ENCODE results near the gene MCF2L2. TPM values are rescaled to one million over a fixed set of nuclear protein-coding genes. Genes with fewer than 3 reads are reported as not detected.

The MCF2L2 gene
- total RNA-seq, 1 donor from 2014 or later: 0.62 TPM

GRCh38 chr3:183254487-183255347 is 173.7 kb downstream of the MCF2L2 start:
- Histone ChIP-seq H3K4me3 (peak overlapping the region; percentile 80), H3K4me1 (peaks cover 37% of the 10 kb centered on the region), H3K36me3 (no peaks in the 10 kb centered on the region), H3K27me3 (ENCODE audit: low read depth) (no peaks in the 10 kb centered on the region), H3K27ac (peak overlapping the region; percentile 95), H3K9me3 (no peaks in the 10 kb centered on the region)
- DNase-seq (peak; percentile 60), ATAC-seq (peak; percentile 9 to 22)
- intact Hi-C loops (cut with DNase I): no loop called here
- no peak for TF ChIP-seq CTCF (IDR thresholded peaks at IDR 0.05)

GRCh38 chr3:183253528-183254486 is 174.6 kb downstream of the MCF2L2 start:
- Histone ChIP-seq H3K4me1 (peaks cover 28% of the 10 kb centered on the region), H3K9me3 (no peaks in the 10 kb centered on the region), H3K27me3 (ENCODE audit: low read depth) (no peaks in the 10 kb centered on the region), H3K36me3 (no peaks in the 10 kb centered on the region), H3K4me3 (peak overlapping the region; percentile 80), H3K27ac (peak overlapping the region; percentile 95)
- intact Hi-C loops (cut with DNase I): no loop called here
- ATAC-seq (peak; percentile 84 to 85), DNase-seq (peak; percentile 88)
- TF ChIP-seq CTCF (IDR thresholded peaks at IDR 0.05): no peak

- Histone ChIP-seq H3K4me1 (peaks cover 22% of the 10 kb centered on the region), H3K27ac (peak within 1 kb of the TSS; percentile 95), H3K36me3 (no peaks in the 10 kb centered on the region), H3K27me3 (ENCODE audit: low read depth) (no peaks in the 10 kb centered on the region), H3K9me3 (no peaks in the 10 kb centered on the region), H3K4me3 (peak within 1 kb of the TSS; percentile 80)
- no peak for TF ChIP-seq CTCF (IDR thresholded peaks at IDR 0.05)
- peak; percentile 88 to 90 for ATAC-seq
- peak; percentile 90 for DNase-seq
- intact Hi-C loops (cut with DNase I): no loop called here
Observed at GRCh38 chr3:183252973-183253527, 175.4 kb downstream of the MCF2L2 start, which contains the start of gene B3GNT5. Gene B3GNT5, plus strand, starts transcription at chr3:183253253. Its CDS starts 16,546 bp downstream, at chr3:183269799.

- no peak for DNase-seq
- peak overlapping the region; percentile 95 for H3K27ac ChIP-seq
- no peak for TF ChIP-seq CTCF (IDR thresholded peaks at IDR 0.05)
- H3K27me3 ChIP-seq (ENCODE audit: low read depth): no peaks in the 10 kb centered on the region
- ATAC-seq: no peak
- H3K36me3 ChIP-seq: no peaks in the 10 kb centered on the region
- intact Hi-C loops (cut with DNase I): no loop called here
- H3K4me3 ChIP-seq: peak overlapping the region; percentile 80
- peaks cover 21% of the 10 kb centered on the region for H3K4me1 ChIP-seq
- H3K9me3 ChIP-seq: no peaks in the 10 kb centered on the region
Observed at GRCh38 chr3:183252118-183252782, 176.2 kb downstream of the MCF2L2 start.
